Measurements from ENCODE around the gene RFX6.
"Not testable (repeated sequence)": the region's sequence is repeated elsewhere in the genome, so short reads cannot be mapped to it uniquely, and the experiment has no call there.

The RFX6 gene

GRCh38 chr6:116876635-116877611, at the start of gene RFX6:
Gene RFX6, plus strand, starts transcription at chr6:116877242. Its CDS starts 34 bp downstream, at chr6:116877276.
- POLR2A ChIA-PET, result no interaction called here
- no peak for TF ChIP-seq CTCF (IDR thresholded peaks at IDR 0.05; ENCODE audit: control extremely low read depth, extremely low read depth, low read depth, missing control alignments)
- CTCF ChIA-PET, result no interaction called here
- peak; percentile 14 for DNase-seq (ENCODE audit: extremely low spot score)

- no peak for TF ChIP-seq CTCF (IDR thresholded peaks at IDR 0.05; ENCODE audit: control extremely low read depth, extremely low read depth, low read depth, missing control alignments)
- ChIA-PET POLR2A (no interaction called here), CTCF (interaction anchor here (0.9 kb wide), 1 partner anchor 8 kb away, joined by 5 read pairs; no protein-coding TSS in a partner anchor)
- DNase-seq (ENCODE audit: extremely low spot score), result no peak
Measured at GRCh38 chr6:116827561-116828240, 49.3 kb upstream of the RFX6 start.

- TF ChIP-seq CTCF (IDR thresholded peaks at IDR 0.05; ENCODE audit: control extremely low read depth, extremely low read depth, low read depth, missing control alignments), result no peak
- no peak for DNase-seq (ENCODE audit: extremely low spot score)
- CTCF ChIA-PET, result no interaction called here
- POLR2A ChIA-PET, result no interaction called here
Measured at GRCh38 chr6:116828983-116829382, 48.1 kb upstream of the RFX6 start, which contains the start of gene GPRC6A. Gene GPRC6A, minus strand, starts transcription at chr6:116829083. Its CDS starts 70 bp downstream, at chr6:116829013.

GRCh38 chr6:116834526-116834925, 42.5 kb upstream of the RFX6 start:
- CTCF ChIA-PET, result interaction anchor here (1.7 kb wide), 1 partner anchor 10 kb away, joined by 5 read pairs; no protein-coding TSS in a partner anchor
- POLR2A ChIA-PET; DNase-seq (ENCODE audit: extremely low spot score): not testable (repeated sequence)

GRCh38 chr6:116836606-116837342, 40.3 kb upstream of the RFX6 start:
- CTCF ChIA-PET, result interaction anchor here (1.5 to 1.8 kb wide), 2 partner anchors 8 to 10 kb away, joined by 4 to 5 read pairs; no protein-coding TSS in a partner anchor
- DNase-seq (ENCODE audit: extremely low spot score), result no peak
- POLR2A ChIA-PET, result no interaction called here
- TF ChIP-seq CTCF (IDR thresholded peaks at IDR 0.05; ENCODE audit: control extremely low read depth, extremely low read depth, low read depth, missing control alignments), result no peak

- CTCF ChIA-PET, result no interaction called here
- DNase-seq (ENCODE audit: extremely low spot score), result no peak
Measured at GRCh38 chr6:116840091-116840490, 37.0 kb upstream of the RFX6 start.

More at GRCh38 chr6:116840091-116840490, 37.0 kb upstream of the RFX6 start:
- POLR2A ChIA-PET, result no interaction called here
- no peak for TF ChIP-seq CTCF (IDR thresholded peaks at IDR 0.05; ENCODE audit: control extremely low read depth, extremely low read depth, low read depth, missing control alignments)
